Measurements from ENCODE around the gene OPRM1.

DNA sequence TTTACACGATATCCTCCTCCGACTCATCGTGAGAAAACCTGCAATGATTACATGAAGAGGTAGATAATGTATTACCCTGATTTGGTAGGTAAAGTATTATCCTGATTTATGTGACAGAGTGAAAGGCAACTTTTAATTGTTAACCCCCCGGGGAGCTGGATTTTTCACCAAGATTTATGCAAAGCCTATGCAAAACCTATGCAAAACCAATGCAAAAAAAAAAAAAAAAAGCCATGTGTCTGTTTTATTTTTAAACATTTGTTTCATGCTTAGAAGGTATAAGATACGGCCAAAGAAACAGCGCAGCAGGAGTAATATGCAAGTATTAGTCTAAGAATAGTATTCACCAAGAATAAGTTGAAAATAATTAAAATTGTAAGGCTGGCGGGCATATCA is 207.7 kb downstream of the OPRM1 start:
- TF ChIP-seq, protein P1, sequence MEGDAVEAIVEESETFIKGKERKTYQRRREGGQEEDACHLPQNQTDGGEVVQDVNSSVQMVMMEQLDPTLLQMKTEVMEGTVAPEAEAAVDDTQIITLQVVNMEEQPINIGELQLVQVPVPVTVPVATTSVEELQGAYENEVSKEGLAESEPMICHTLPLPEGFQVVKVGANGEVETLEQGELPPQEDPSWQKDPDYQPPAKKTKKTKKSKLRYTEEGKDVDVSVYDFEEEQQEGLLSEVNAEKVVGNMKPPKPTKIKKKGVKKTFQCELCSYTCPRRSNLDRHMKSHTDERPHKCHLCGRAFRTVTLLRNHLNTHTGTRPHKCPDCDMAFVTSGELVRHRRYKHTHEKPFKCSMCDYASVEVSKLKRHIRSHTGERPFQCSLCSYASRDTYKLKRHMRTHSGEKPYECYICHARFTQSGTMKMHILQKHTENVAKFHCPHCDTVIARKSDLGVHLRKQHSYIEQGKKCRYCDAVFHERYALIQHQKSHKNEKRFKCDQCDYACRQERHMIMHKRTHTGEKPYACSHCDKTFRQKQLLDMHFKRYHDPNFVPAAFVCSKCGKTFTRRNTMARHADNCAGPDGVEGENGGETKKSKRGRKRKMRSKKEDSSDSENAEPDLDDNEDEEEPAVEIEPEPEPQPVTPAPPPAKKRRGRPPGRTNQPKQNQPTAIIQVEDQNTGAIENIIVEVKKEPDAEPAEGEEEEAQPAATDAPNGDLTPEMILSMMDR (IDR thresholded peaks at IDR 0.05): no peak
- TF ChIP-seq POLR2A (IDR thresholded peaks at IDR 0.05; ENCODE audit: low read depth): no peak
- no peak for TF ChIP-seq EP300 (IDR thresholded peaks at IDR 0.05)
- TF ChIP-seq POLR2AphosphoS5 (IDR thresholded peaks at IDR 0.05): no peak

Data from esophagus muscularis mucosa (tissue), 4 donors.